HepG2 (cell line): Measurements from ENCODE around the gene CLIP2. TPM values are rescaled to one million over a fixed set of nuclear protein-coding genes. Genes with fewer than 3 reads are reported as not detected.
A peak's percentile ranks its signal among the peaks of the same experiment; 100 is the strongest.

Experiments used
- ARID4A ChIP-seq: sonication (generic); formaldehyde crosslinking; IDR thresholded peaks from 2 replicates; pipeline ENCODE4 v1.5.0; 2020; ENCODE audit warnings: mild to moderate bottlenecking, missing genetic modification reagents, borderline replicate concordance
- CCDC6 ChIP-seq: sonication (generic); formaldehyde crosslinking; IDR thresholded peaks from 2 replicates; pipeline ENCODE4 v1.8.1; 2022; ENCODE audit warnings: mild to moderate bottlenecking, missing genetic modification reagents, moderate library complexity
- DNMT1 ChIP-seq: sonication (generic); formaldehyde crosslinking; IDR thresholded peaks from 2 replicates; pipeline ENCODE4 v1.5.1; 2020; ENCODE audit warnings: mild to moderate bottlenecking, missing genetic modification reagents
- FLYWCH1 ChIP-seq: sonication (generic); formaldehyde crosslinking; IDR thresholded peaks from 2 replicates; pipeline ENCODE4 v1.8.1; 2023; ENCODE audit warnings: mild to moderate bottlenecking, missing genetic modification reagents
- FOSL2 ChIP-seq: sonication (generic); formaldehyde crosslinking; IDR thresholded peaks from 2 replicates; pipeline ENCODE4 v1.4.0; 2020; ENCODE audit warnings: missing genetic modification reagents
- GABPA ChIP-seq, 2 experiments: IDR thresholded peaks; 2 replicates each; pipeline ENCODE4 v1.6.1; 2011 to 2016; ENCODE audit warnings: low read depth in 2 of 2, low read length in 1 of 2, missing biosample characterization in 1 of 2, missing genetic modification characterization in 1 of 2
- PATZ1 ChIP-seq: sonication (generic); formaldehyde crosslinking; IDR thresholded peaks from 2 replicates; pipeline ENCODE4 v1.4.0; 2020; ENCODE audit warnings: missing genetic modification reagents
- RBM22 ChIP-seq: fragments of 200-400 bp; formaldehyde crosslinking; optimal IDR thresholded peaks from 2 replicates; pipeline ENCODE3; 2017; ENCODE audit warnings: mild to moderate bottlenecking, low read length, moderate library complexity
- REL ChIP-seq: sonication (generic); formaldehyde crosslinking; conservative IDR thresholded peaks from 2 replicates; pipeline ENCODE4 v1.8.0; 2022; ENCODE audit warnings: mild to moderate bottlenecking, missing genetic modification reagents, moderate library complexity
- SETDB1 ChIP-seq: sonication (generic); formaldehyde crosslinking; IDR thresholded peaks from 2 replicates; pipeline ENCODE4 v1.5.1; 2020; ENCODE audit warnings: missing genetic modification reagents, mild to moderate bottlenecking, borderline replicate concordance
- SIN3A ChIP-seq: IDR thresholded peaks from 2 replicates; pipeline ENCODE4 v1.6.1; 2011; ENCODE audit warnings: low read depth, mild to moderate bottlenecking, control low read depth, low read length, borderline replicate concordance
- SMAD1 ChIP-seq: sonication (generic); formaldehyde crosslinking; IDR thresholded peaks from 2 replicates; pipeline ENCODE4 v1.4.0; 2020; ENCODE audit warnings: missing genetic modification reagents, low read depth, mild to moderate bottlenecking, borderline replicate concordance
- TBX2 ChIP-seq: sonication (generic); formaldehyde crosslinking; IDR thresholded peaks from 2 replicates; pipeline ENCODE4 v1.5.0; 2020; ENCODE audit warnings: missing genetic modification reagents, mild to moderate bottlenecking, borderline replicate concordance
- TEAD2 ChIP-seq: sonication (generic); formaldehyde crosslinking; IDR thresholded peaks from 2 replicates; pipeline ENCODE4 v1.9.0; 2021; ENCODE audit warnings: missing genetic modification reagents
- UBTF ChIP-seq: sonication (generic); formaldehyde crosslinking; IDR thresholded peaks from 2 replicates; pipeline ENCODE4 v1.4.0; 2020; ENCODE audit warnings: mild to moderate bottlenecking, missing genetic modification reagents
- YEATS2 ChIP-seq: sonication (generic); formaldehyde crosslinking; IDR thresholded peaks from 2 replicates; pipeline ENCODE4 v1.4.0; 2020; ENCODE audit warnings: missing genetic modification reagents, borderline replicate concordance
- ZNF138 ChIP-seq: sonication (generic); formaldehyde crosslinking; IDR thresholded peaks from 2 replicates; pipeline ENCODE4 v1.5.0; 2020; ENCODE audit warnings: mild to moderate bottlenecking, low read depth, missing genetic modification reagents
- ZNF205 ChIP-seq: IDR thresholded peaks from 2 replicates; pipeline ENCODE4 v1.6.1; 2018; ENCODE audit warnings: missing biosample characterization, missing genetic modification reagents
- ZNF235 ChIP-seq: sonication (generic); formaldehyde crosslinking; IDR thresholded peaks from 2 replicates; pipeline ENCODE4 v1.8.1; 2023; ENCODE audit warnings: mild to moderate bottlenecking, missing genetic modification reagents, borderline replicate concordance
- ZNF34 ChIP-seq: sonication (generic); formaldehyde crosslinking; IDR thresholded peaks from 2 replicates; pipeline ENCODE4 v1.4.0; 2020; ENCODE audit warnings: mild to moderate bottlenecking, missing genetic modification reagents, borderline replicate concordance
- ZNF768 ChIP-seq: sonication (generic); formaldehyde crosslinking; IDR thresholded peaks from 2 replicates; pipeline ENCODE4 v1.4.0; 2020; ENCODE audit warnings: missing genetic modification reagents
- ZNF788 ChIP-seq: sonication (generic); formaldehyde crosslinking; IDR thresholded peaks from 2 replicates; pipeline ENCODE4 v1.5.0; 2020; ENCODE audit warnings: mild to moderate bottlenecking, missing genetic modification reagents, borderline replicate concordance
- polyA plus RNA-seq, 8 experiments: library from polyadenylated mRNA; depleted of rRNA in 3 of 8; stranded (reverse) in 7 of 8; unstranded in 1 of 8; fragments of >200 nt; fragmentation: Illumina TruSeq in 4 of 8; extraction: Trizol in 4 of 8; gene quantifications; 2 replicates each; pipeline versions ENCODE4 v1.2.1 to v1.2.3, GENCODE V29; 2011 to 2016; ENCODE audit warnings: low read depth in 4 of 8, missing spikeins in 1 of 8, mixed read lengths in 1 of 8; ENCODE audit not compliant: insufficient read depth in 1 of 8
- total RNA-seq, 5 experiments: library from RNA; depleted of rRNA; stranded (reverse); fragments of >200 nt; fragmentation: Illumina TruSeq; extraction: Trizol; gene quantifications; 2 replicates each; pipeline ENCODE4 v1.2.3, GENCODE V29; 2016; ENCODE audit warnings: low read depth in 1 of 5

The CLIP2 gene
- total and polyA plus RNA-seq, 2 of the 13 experiments (the other 11 are each of a cell fraction or from before 2014, with no cell fraction given), result 6.5 to 17.4 TPM

GRCh38 chr7:74365322-74366022 lies 76.3 kb downstream of the CLIP2 start (continued):
- TF ChIP-seq ARID4A (CRISPR knock-in tag), result peak; percentile 64; the same call in 1 of the 2 replicates
- TF ChIP-seq UBTF (CRISPR knock-in tag), result no peak
- TF ChIP-seq ZNF235 (CRISPR knock-in tag), result no peak
- TF ChIP-seq ZNF34 (CRISPR knock-in tag), result no peak
- TF ChIP-seq ZNF205, result no peak
- 0 out of 2 replicates have a peak, but pooled peaks have one; percentile 24 for TF ChIP-seq PATZ1 (CRISPR knock-in tag)
- TF ChIP-seq DNMT1 (CRISPR knock-in tag), result no peak
- TF ChIP-seq CCDC6, result no peak
- no peak for TF ChIP-seq TBX2 (CRISPR knock-in tag)
- no peak for TF ChIP-seq REL (CRISPR knock-in tag)
- TF ChIP-seq TEAD2, result no peak
- TF ChIP-seq SIN3A, result 0 out of 2 replicates have a peak, but pooled peaks have one; percentile 32
- TF ChIP-seq ZNF768 (CRISPR knock-in tag), result no peak
- TF ChIP-seq FOSL2 (CRISPR knock-in tag), result no peak
- no peak for TF ChIP-seq YEATS2
- no peak for TF ChIP-seq GABPA (IDR thresholded peaks at IDR 0.05; ENCODE audit: low read depth, low read length)
- TF ChIP-seq GABPA (CRISPR knock-in tag; IDR thresholded peaks at IDR 0.05; ENCODE audit: low read depth), result peak; percentile 52; the same call in 1 of the 2 replicates
- TF ChIP-seq ZNF788 (CRISPR knock-in tag), result no peak
- no peak for TF ChIP-seq SETDB1 (CRISPR knock-in tag)
- no peak for TF ChIP-seq ZNF138 (CRISPR knock-in tag)
- no peak for TF ChIP-seq SMAD1 (CRISPR knock-in tag)
- TF ChIP-seq RBM22, result no peak
- no peak for TF ChIP-seq FLYWCH1
